Spleen (tissue), 7 donors: ENCODE measurements around the gene NEUROG3.

Experiments
- POLR2AphosphoS5 ChIP-seq, 3 donors: sonication (generic); formaldehyde crosslinking; IDR thresholded peaks; one replicate each; pipeline ENCODE4 v1.5.1; 2017; ENCODE audit warnings: antibody characterized with exemption in 3 of 3
- TF ChIP-seq, protein P1 (sequence below), 11 experiments: fragments of 200-600 bp in 7 of 11; fragments of 450-650 bp in 4 of 11; sonication (generic) in 4 of 11; IDR thresholded peaks in 8 of 11; conservative IDR thresholded peaks in 3 of 11; 1 replicate in 7 of 11; 2 replicates in 4 of 11; pipeline versions ENCODE4 v1.4.0 to v1.8.0; 2016 to 2021; ENCODE audit warnings: antibody characterized with exemption in 11 of 11, inconsistent platforms in 4 of 11, mild to moderate bottlenecking in 1 of 11
- donor health status: DM: no; HTN: no; CAD: no; lungs with moderate emphysema.
- donor health status: DM: no; HTN: no; CAD: no.
- donor health status: DM: no; HTN: no; CAD: no.

DNA sequence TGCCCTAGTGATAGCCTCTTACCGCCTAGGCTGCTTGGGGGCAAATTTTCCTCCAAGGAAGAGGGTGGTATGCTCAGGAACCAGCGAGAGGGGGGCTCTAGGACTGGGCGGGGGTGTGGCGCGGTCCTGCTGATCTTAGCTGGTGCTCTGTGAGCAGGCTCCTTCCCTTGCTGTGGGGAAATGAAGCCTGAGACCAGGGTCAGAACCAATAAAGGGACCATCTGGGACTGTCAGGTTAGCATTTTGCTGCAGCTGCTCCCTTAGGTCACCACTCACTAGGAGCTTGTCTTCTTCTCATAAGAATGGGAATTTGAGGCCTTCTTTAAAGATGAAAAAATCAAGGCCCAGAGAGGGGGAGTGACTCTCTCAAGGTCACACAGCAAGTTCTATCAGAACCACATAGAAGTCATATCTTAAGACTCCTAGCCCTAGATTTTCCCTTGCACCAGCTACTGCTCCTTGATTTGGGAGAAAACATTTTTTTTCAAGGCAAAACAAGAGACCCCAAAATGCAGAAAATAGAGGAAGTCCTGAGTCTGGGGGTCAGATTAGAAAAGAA is 2.0 kb upstream of the NEUROG3 start:
- TF ChIP-seq, protein P1, sequence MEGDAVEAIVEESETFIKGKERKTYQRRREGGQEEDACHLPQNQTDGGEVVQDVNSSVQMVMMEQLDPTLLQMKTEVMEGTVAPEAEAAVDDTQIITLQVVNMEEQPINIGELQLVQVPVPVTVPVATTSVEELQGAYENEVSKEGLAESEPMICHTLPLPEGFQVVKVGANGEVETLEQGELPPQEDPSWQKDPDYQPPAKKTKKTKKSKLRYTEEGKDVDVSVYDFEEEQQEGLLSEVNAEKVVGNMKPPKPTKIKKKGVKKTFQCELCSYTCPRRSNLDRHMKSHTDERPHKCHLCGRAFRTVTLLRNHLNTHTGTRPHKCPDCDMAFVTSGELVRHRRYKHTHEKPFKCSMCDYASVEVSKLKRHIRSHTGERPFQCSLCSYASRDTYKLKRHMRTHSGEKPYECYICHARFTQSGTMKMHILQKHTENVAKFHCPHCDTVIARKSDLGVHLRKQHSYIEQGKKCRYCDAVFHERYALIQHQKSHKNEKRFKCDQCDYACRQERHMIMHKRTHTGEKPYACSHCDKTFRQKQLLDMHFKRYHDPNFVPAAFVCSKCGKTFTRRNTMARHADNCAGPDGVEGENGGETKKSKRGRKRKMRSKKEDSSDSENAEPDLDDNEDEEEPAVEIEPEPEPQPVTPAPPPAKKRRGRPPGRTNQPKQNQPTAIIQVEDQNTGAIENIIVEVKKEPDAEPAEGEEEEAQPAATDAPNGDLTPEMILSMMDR (IDR thresholded peaks at IDR 0.05 in 8 of 11, conservative IDR thresholded peaks at IDR 0.05 in 3 of 11), result no peak
- TF ChIP-seq POLR2AphosphoS5 (IDR thresholded peaks at IDR 0.05), result no peak
